SK-N-MC (cell line): ENCODE measurements around the gene DNAJC15.
"Not testable (repeated sequence)": the region's sequence is repeated elsewhere in the genome, so short reads cannot be mapped to it uniquely, and the experiment has no call there.

Source experiments
- DNase-seq: peaks from one replicate; pipeline ENCODE4 v3.0.0-alpha.2; 2011; ENCODE audit warnings: low read depth, low spot score
- H3K27ac ChIP-seq: fragments of 200-600 bp; sonication (generic); 2 replicates; pipeline ENCODE4 v1.5.1; 2016; ENCODE audit warnings: mixed run types
- H3K36me3 ChIP-seq: fragments of 200-600 bp; sonication (generic); 2 replicates; pipeline ENCODE4 v1.6.1; 2017; ENCODE audit warnings: antibody characterized with exemption, low read length, mixed read lengths; ENCODE audit not compliant: insufficient read depth
- H3K4me3 ChIP-seq: fragments of 200-600 bp; sonication (generic); 2 replicates; pipeline ENCODE4 v1.5.1; 2016
- H3K9ac ChIP-seq: fragments of 200-600 bp; sonication (generic); 2 replicates; pipeline ENCODE4 v1.8.0; 2017; ENCODE audit warnings: mixed run types, mixed read lengths; ENCODE audit not compliant: insufficient read length
- H3K9me3 ChIP-seq: fragments of 200-600 bp; sonication (generic); 2 replicates; pipeline ENCODE4 v1.6.1; 2017; ENCODE audit warnings: low read depth, mild to moderate bottlenecking, antibody characterized with exemption, low read length, moderate library complexity, mixed read lengths
- EZH2 ChIP-seq: fragments of 200-600 bp; sonication (generic); IDR thresholded peaks from one replicate; pipeline ENCODE4 v1.6.1; 2017; ENCODE audit warnings: antibody characterized with exemption
- FOXP2 ChIP-seq: optimal IDR thresholded peaks from 2 replicates; pipeline ENCODE3; 2011; ENCODE audit warnings: mild to moderate bottlenecking, moderate library complexity; ENCODE audit not compliant: insufficient read depth; ENCODE audit errors: extremely low read length, control extremely low read depth
- POLR2AphosphoS5 ChIP-seq: IDR thresholded peaks from 2 replicates; pipeline ENCODE4 v1.6.1; 2012; ENCODE audit warnings: mild to moderate bottlenecking, low read depth, low read length, borderline replicate concordance

DNAJC15 gene

GRCh38 chr13:43031881-43032280 lies 8.5 kb downstream of the DNAJC15 start:
- Histone ChIP-seq H3K4me3 (no peak overlapping the region), H3K36me3 (no peaks in the 10 kb centered on the region), H3K27ac (no peak overlapping the region), H3K9ac (no peak overlapping the region), H3K9me3 (no peaks in the 10 kb centered on the region)
- TF ChIP-seq EZH2 (no peak), POLR2AphosphoS5 (no peak), FOXP2 (no peak)
- no peak for DNase-seq

- Histone ChIP-seq H3K36me3 (no peaks in the 10 kb centered on the region), H3K27ac (no peak overlapping the region), H3K4me3 (no peak overlapping the region), H3K9me3 (no peaks in the 10 kb centered on the region), H3K9ac (no peak overlapping the region)
- TF ChIP-seq POLR2AphosphoS5: no peak
- no peak for TF ChIP-seq EZH2
- TF ChIP-seq FOXP2: no peak
- DNase-seq: no peak
These were observed 9.7 kb downstream of the DNAJC15 start for GRCh38 chr13:43033038-43033437.

GRCh38 chr13:43036351-43037250 lies 13.2 kb downstream of the DNAJC15 start:
- Histone ChIP-seq H3K36me3 (no peaks in the 10 kb centered on the region), H3K4me3 (no peak overlapping the region), H3K9ac (no peak overlapping the region), H3K9me3 (no peaks in the 10 kb centered on the region), H3K27ac (no peak overlapping the region)
- no peak for DNase-seq
- TF ChIP-seq POLR2AphosphoS5 (no peak), EZH2 (no peak), FOXP2 (no peak)

GRCh38 chr13:43039966-43040365 lies 16.6 kb downstream of the DNAJC15 start:
- Histone ChIP-seq H3K27ac (no peak overlapping the region), H3K36me3 (no peaks in the 10 kb centered on the region), H3K9me3 (no peaks in the 10 kb centered on the region), H3K4me3 (no peak overlapping the region), H3K9ac (no peak overlapping the region)
- no peak for DNase-seq
- TF ChIP-seq POLR2AphosphoS5: no peak
- no peak for TF ChIP-seq EZH2
- TF ChIP-seq FOXP2: no peak

GRCh38 chr13:43040581-43041368 lies 17.4 kb downstream of the DNAJC15 start:
- not testable (repeated sequence) for H3K27ac ChIP-seq, DNase-seq

GRCh38 chr13:43041369-43041921 lies 18.1 kb downstream of the DNAJC15 start:
- Histone ChIP-seq H3K9me3 (no peaks in the 10 kb centered on the region), H3K9ac (no peak overlapping the region), H3K36me3 (no peaks in the 10 kb centered on the region), H3K27ac (no peak overlapping the region), H3K4me3 (no peak overlapping the region)
- no peak for DNase-seq
- TF ChIP-seq FOXP2: no peak
- no peak for TF ChIP-seq EZH2
- no peak for TF ChIP-seq POLR2AphosphoS5

More at GRCh38 chr13:43040581-43041368, 17.4 kb downstream of the DNAJC15 start:
- not testable (repeated sequence) for H3K36me3 ChIP-seq, H3K9me3 ChIP-seq, H3K4me3 ChIP-seq, H3K9ac ChIP-seq

- H3K27ac ChIP-seq: no peak overlapping the region
- no peak for DNase-seq
- H3K36me3 ChIP-seq: no peaks in the 10 kb centered on the region
These were observed 19.1 kb downstream of the DNAJC15 start for GRCh38 chr13:43042410-43042921.

GRCh38 chr13:43044720-43045301 lies 21.4 kb downstream of the DNAJC15 start:
- Histone ChIP-seq H3K4me3 (no peak overlapping the region), H3K9me3 (no peaks in the 10 kb centered on the region), H3K36me3 (no peaks in the 10 kb centered on the region), H3K27ac (no peak overlapping the region), H3K9ac (no peak overlapping the region)
- TF ChIP-seq FOXP2 (no peak), POLR2AphosphoS5 (no peak), EZH2 (no peak)
- DNase-seq: no peak

More at GRCh38 chr13:43042410-43042921, 19.1 kb downstream of the DNAJC15 start:
- H3K9me3 ChIP-seq: no peaks in the 10 kb centered on the region
- H3K9ac ChIP-seq: no peak overlapping the region
- no peak overlapping the region for H3K4me3 ChIP-seq
- TF ChIP-seq EZH2: no peak
- no peak for TF ChIP-seq POLR2AphosphoS5
- no peak for TF ChIP-seq FOXP2

- DNase-seq, H3K9me3 ChIP-seq, H3K36me3 ChIP-seq, H3K4me3 ChIP-seq, H3K9ac ChIP-seq, H3K27ac ChIP-seq: not testable (repeated sequence)
These were observed 22.0 kb downstream of the DNAJC15 start for GRCh38 chr13:43045302-43045773.
